Measurements from ENCODE around the gene JUN.

The JUN gene

GRCh38 chr1:58786184-58786926 is 2.5 kb upstream of the JUN start:
- TF ChIP-seq TAF1 (IDR thresholded peaks at IDR 0.05; ENCODE audit: borderline replicate concordance, insufficient read depth, low read length) (no peak), FOXP2 (optimal IDR thresholded peaks at IDR 0.05; ENCODE audit: borderline replicate concordance, extremely low read depth, extremely low read length, insufficient read depth) (no peak), POLR2AphosphoS5 (IDR thresholded peaks at IDR 0.05; ENCODE audit: low read depth, low read length) (no peak), REST (IDR thresholded peaks at IDR 0.05; ENCODE audit: insufficient read depth in 1 of 2, low read depth in 2 of 2, low read length in 2 of 2) (no peak), SIN3A (IDR thresholded peaks at IDR 0.05; ENCODE audit: borderline replicate concordance, insufficient read depth, low read length) (no peak)

GRCh38 chr1:58785442-58786058 is 1.7 kb upstream of the JUN start:
- TF ChIP-seq TAF1 (IDR thresholded peaks at IDR 0.05; ENCODE audit: borderline replicate concordance, insufficient read depth, low read length) (no peak), FOXP2 (optimal IDR thresholded peaks at IDR 0.05; ENCODE audit: borderline replicate concordance, extremely low read depth, extremely low read length, insufficient read depth) (no peak), REST (IDR thresholded peaks at IDR 0.05; ENCODE audit: insufficient read depth in 1 of 2, low read depth in 2 of 2, low read length in 2 of 2) (no peak), SIN3A (IDR thresholded peaks at IDR 0.05; ENCODE audit: borderline replicate concordance, insufficient read depth, low read length) (no peak), POLR2AphosphoS5 (IDR thresholded peaks at IDR 0.05; ENCODE audit: low read depth, low read length) (no peak)

GRCh38 chr1:58784758-58785441 is 1.1 kb upstream of the JUN start:
- no peak for TF ChIP-seq REST (IDR thresholded peaks at IDR 0.05; ENCODE audit: insufficient read depth in 1 of 2, low read depth in 2 of 2, low read length in 2 of 2)
- TF ChIP-seq TAF1 (IDR thresholded peaks at IDR 0.05; ENCODE audit: borderline replicate concordance, insufficient read depth, low read length) = no peak
- peak; percentile 60; the same call in 1 of the 2 replicates for TF ChIP-seq SIN3A (IDR thresholded peaks at IDR 0.05; ENCODE audit: borderline replicate concordance, insufficient read depth, low read length)
- TF ChIP-seq FOXP2 (optimal IDR thresholded peaks at IDR 0.05; ENCODE audit: borderline replicate concordance, extremely low read depth, extremely low read length, insufficient read depth) = peak; percentile 16
- TF ChIP-seq POLR2AphosphoS5 (IDR thresholded peaks at IDR 0.05; ENCODE audit: low read depth, low read length) = no peak

GRCh38 chr1:58783090-58783992 is 506 bp downstream of the JUN start:
- no peak for TF ChIP-seq REST (IDR thresholded peaks at IDR 0.05; ENCODE audit: insufficient read depth in 1 of 2, low read depth in 2 of 2, low read length in 2 of 2)
- no peak for TF ChIP-seq SIN3A (IDR thresholded peaks at IDR 0.05; ENCODE audit: borderline replicate concordance, insufficient read depth, low read length)
- TF ChIP-seq POLR2AphosphoS5 (IDR thresholded peaks at IDR 0.05; ENCODE audit: low read depth, low read length) = no peak
- no peak for TF ChIP-seq FOXP2 (optimal IDR thresholded peaks at IDR 0.05; ENCODE audit: borderline replicate concordance, extremely low read depth, extremely low read length, insufficient read depth)

Measured in PFSK-1 (cell line).